HepG2 (cell line): ENCODE measurements around the gene WDR20. TPM values are rescaled to one million over a fixed set of nuclear protein-coding genes. Genes with fewer than 3 reads are reported as not detected.

ENCODE experiments used
- ATAC-seq: fragments of 200-7000 bp; cut with Tn5 transposase; 3 replicates; pipeline ENCODE4 v1.9.1; 2020; ENCODE audit warnings: mild to moderate bottlenecking, moderate library complexity
- BruUV-seq: library from RNA; stranded (reverse); fragments of 400-500 nt; replicated peaks from 2 replicates; lab custom pipeline; 2021; lab: Mats Ljungman, UMichigan
- CTCF ChIA-PET: fragments of 300-600 bp; formaldehyde crosslinking; extraction: SDS; loops from one replicate; lab custom pipeline; 2021; ENCODE audit warnings: low total read pairs, inconsistent platforms, low intra/inter-chr PET ratio; lab: Yijun Ruan, JAX
- POLR2A ChIA-PET: fragments of 350-600 bp; sonication (Branson Sonifier 250); formaldehyde crosslinking; loops from one replicate; lab custom pipeline; 2020; ENCODE audit warnings: antibody characterized with exemption, inconsistent platforms; lab: Yijun Ruan, JAX
- DNase-seq: peaks from one replicate; pipeline ENCODE4 v3.0.0-alpha.2; 2015; ENCODE audit warnings: low spot score
- FAIRE-seq: peaks from 3 replicates; lab custom pipeline; 2011; peaks lifted over from hg19 to GRCh38; lab: Jason Lieb, UNC
- H2AFZ ChIP-seq: one replicate; pipeline ENCODE4 v1.6.1; 2011; ENCODE audit warnings: low read length, inconsistent platforms
- H3K27ac ChIP-seq: fragments of 300-600 bp; 3 replicates; pipeline ENCODE4 v1.8.0; 2011; ENCODE audit warnings: mixed run types, mild to moderate bottlenecking, mixed read lengths, low read length, inconsistent platforms; ENCODE audit not compliant: insufficient read depth; ENCODE audit errors: extremely low read length
- H3K27me3 ChIP-seq, 2 experiments: fragments of 200-600 bp in 1 of 2; 2 replicates in 1 of 2; 3 replicates in 1 of 2; pipeline versions ENCODE4 v1.6.0 to v1.8.0; 2011; ENCODE audit warnings: low read length in 2 of 2, mild to moderate bottlenecking in 2 of 2, moderate library complexity in 2 of 2, inconsistent platforms in 1 of 2; ENCODE audit not compliant: insufficient read depth in 2 of 2, control insufficient read depth in 1 of 2
- H3K36me3 ChIP-seq, 2 experiments: fragments of 200-600 bp in 1 of 2; replicated peaks in 1 of 2; 2 replicates in 1 of 2; 3 replicates in 1 of 2; pipeline versions ENCODE4 v1.5.1 to v1.8.0; 2011; ENCODE audit warnings: low read length in 2 of 2, inconsistent platforms in 1 of 2; ENCODE audit not compliant: insufficient read depth in 2 of 2, control insufficient read depth in 1 of 2
- H3K4me1 ChIP-seq: 2 replicates; pipeline ENCODE4 v1.5.1; 2012; ENCODE audit warnings: low read length, inconsistent platforms; ENCODE audit not compliant: insufficient read depth
- H3K4me2 ChIP-seq: 2 replicates; pipeline ENCODE4 v1.6.0; 2011; ENCODE audit warnings: low read depth, low read length, inconsistent platforms
- H3K4me3 ChIP-seq, 3 experiments: fragments of 200-600 bp in 1 of 3; sonication (generic), shearing (Covaris generic) in 1 of 3; replicated peaks in 1 of 3; 2 replicates each; pipeline ENCODE4 v1.5.1; 2011 to 2016; ENCODE audit warnings: low read length in 3 of 3, inconsistent platforms in 2 of 3, low read depth in 2 of 3, mild to moderate bottlenecking in 2 of 3, control low read depth in 1 of 3, mixed read lengths in 1 of 3; ENCODE audit not compliant: insufficient read depth in 1 of 3
- H3K79me2 ChIP-seq: one replicate; pipeline ENCODE4 v1.6.1; 2011; ENCODE audit warnings: low read length, inconsistent platforms; ENCODE audit not compliant: insufficient read depth
- H3K9ac ChIP-seq: 2 replicates; pipeline ENCODE4 v1.6.0; 2011; ENCODE audit warnings: mild to moderate bottlenecking, low read depth, low read length, inconsistent platforms; ENCODE audit not compliant: insufficient read depth
- H3K9me3 ChIP-seq: 2 replicates; pipeline ENCODE4 v1.5.1; 2012; ENCODE audit warnings: mild to moderate bottlenecking, low read length
- H4K20me1 ChIP-seq: 2 replicates; pipeline ENCODE4 v1.6.0; 2011; ENCODE audit warnings: inconsistent platforms, mild to moderate bottlenecking, low read length, moderate library complexity; ENCODE audit not compliant: insufficient read depth
- ASH2L ChIP-seq: fragments of 300-600, 200-600 bp; sonication (generic); IDR thresholded peaks from 2 replicates; pipeline ENCODE4 v1.7.0; 2017; ENCODE audit warnings: low read depth, mild to moderate bottlenecking, moderate library complexity, mixed read lengths, low read length; ENCODE audit not compliant: insufficient read length
- JDP2 ChIP-seq: sonication (generic); formaldehyde crosslinking; IDR thresholded peaks from 2 replicates; pipeline ENCODE4 v1.8.1; 2022; ENCODE audit warnings: missing genetic modification reagents, borderline replicate concordance
- JUN ChIP-seq: sonication (generic); formaldehyde crosslinking; IDR thresholded peaks from 2 replicates; pipeline ENCODE4 v1.4.0; 2020; ENCODE audit warnings: mild to moderate bottlenecking, missing genetic modification reagents
- KAT8 ChIP-seq: IDR thresholded peaks from 2 replicates; pipeline ENCODE4 v1.6.1; 2016; ENCODE audit warnings: missing genetic modification reagents, missing compliant biosample characterization
- LCORL ChIP-seq, 2 experiments: fragments of 450-650 bp in 1 of 2; sonication (generic) in 1 of 2; formaldehyde crosslinking in 1 of 2; IDR thresholded peaks; 2 replicates each; pipeline versions ENCODE4 v1.5.0 to v1.6.1; 2017 to 2020; ENCODE audit warnings: antibody characterized with exemption in 1 of 2, missing genetic modification reagents in 1 of 2
- MTF1 ChIP-seq: sonication (generic); formaldehyde crosslinking; IDR thresholded peaks from 2 replicates; pipeline ENCODE4 v1.5.0; 2020; ENCODE audit warnings: missing genetic modification reagents
- NFE2L1 ChIP-seq: sonication (generic); formaldehyde crosslinking; IDR thresholded peaks from 2 replicates; pipeline ENCODE4 v1.4.0; 2020; ENCODE audit warnings: missing genetic modification reagents, mild to moderate bottlenecking, borderline replicate concordance
- NR3C1 ChIP-seq: sonication (generic); formaldehyde crosslinking; IDR thresholded peaks from 2 replicates; pipeline ENCODE4 v1.4.0; 2020; ENCODE audit warnings: missing genetic modification reagents
- POGZ ChIP-seq: sonication (generic); formaldehyde crosslinking; IDR thresholded peaks from 2 replicates; pipeline ENCODE4 v1.4.0; 2020; ENCODE audit warnings: mild to moderate bottlenecking, missing genetic modification reagents
- PRPF4 ChIP-seq: fragments of 200-400 bp; formaldehyde crosslinking; IDR thresholded peaks from 2 replicates; pipeline ENCODE4 v1.6.1; 2016; ENCODE audit warnings: low read length, low read depth; ENCODE audit not compliant: poor library complexity, severe bottlenecking
- RBM22 ChIP-seq: fragments of 200-400 bp; formaldehyde crosslinking; optimal IDR thresholded peaks from 2 replicates; pipeline ENCODE3; 2017; ENCODE audit warnings: mild to moderate bottlenecking, low read length, moderate library complexity
- RNF2 ChIP-seq: fragments of 450-650 bp; conservative IDR thresholded peaks from 2 replicates; pipeline ENCODE4 v1.6.1; 2016; ENCODE audit warnings: low read depth
- RXRA ChIP-seq: sonication (generic); formaldehyde crosslinking; IDR thresholded peaks from 2 replicates; pipeline ENCODE4 v1.5.1; 2020; ENCODE audit warnings: missing genetic modification reagents
- SMAD1 ChIP-seq: sonication (generic); formaldehyde crosslinking; IDR thresholded peaks from 2 replicates; pipeline ENCODE4 v1.4.0; 2020; ENCODE audit warnings: missing genetic modification reagents, low read depth, mild to moderate bottlenecking, borderline replicate concordance
- SUZ12 ChIP-seq: fragments of 150-350 bp; IDR thresholded peaks from 2 replicates; pipeline ENCODE4 v1.6.1; 2014; ENCODE audit warnings: low read depth, low read length
- ZKSCAN8 ChIP-seq: IDR thresholded peaks from 2 replicates; pipeline ENCODE4 v1.6.1; 2016; ENCODE audit warnings: borderline replicate concordance, missing genetic modification reagents, missing compliant biosample characterization
- ZNF629 ChIP-seq: sonication (generic); formaldehyde crosslinking; conservative IDR thresholded peaks from 2 replicates; pipeline ENCODE4 v1.5.0; 2020; ENCODE audit warnings: missing genetic modification reagents
- ZNF879 ChIP-seq: sonication (generic); formaldehyde crosslinking; IDR thresholded peaks from 2 replicates; pipeline ENCODE4 v1.8.1; 2023; ENCODE audit warnings: missing genetic modification reagents
- WGBS: methylation state at CpG from one replicate; pipeline ENCODE4 v1.1.6; 2017; ENCODE audit warnings: low lambda C conversion rate; 5-methylcytosine and 5-hydroxymethylcytosine counted together
- in situ Hi-C: cut with HindIII; loops from 2 replicates; pipeline ENCODE4 v1.10.0; 2017; ENCODE audit warnings: low pct_unique_long_range_greater_than_20kb; ENCODE audit not compliant: extremely low pct_ligation_motif_present
- intact Hi-C: fragments of 100-400 bp; cut with micrococcal nuclease; formaldehyde crosslinking; loops from one replicate; pipeline ENCODE4 v1.10.0; 2022; ENCODE audit not compliant: unreplicated experiment
- polyA plus RNA-seq, 8 experiments: library from polyadenylated mRNA; depleted of rRNA in 3 of 8; stranded (reverse) in 7 of 8; unstranded in 1 of 8; fragments of >200 nt; fragmentation: Illumina TruSeq in 4 of 8; extraction: Trizol in 4 of 8; gene quantifications; 2 replicates each; pipeline versions ENCODE4 v1.2.1 to v1.2.3, GENCODE V29; 2011 to 2016; ENCODE audit warnings: low read depth in 4 of 8, missing spikeins in 1 of 8, mixed read lengths in 1 of 8; ENCODE audit not compliant: insufficient read depth in 1 of 8
- total RNA-seq, 5 experiments: library from RNA; depleted of rRNA; stranded (reverse); fragments of >200 nt; fragmentation: Illumina TruSeq; extraction: Trizol; gene quantifications; 2 replicates each; pipeline ENCODE4 v1.2.3, GENCODE V29; 2016; ENCODE audit warnings: low read depth in 1 of 5
- TF ChIP-seq, protein P1 (sequence below): sonication (generic); formaldehyde crosslinking; IDR thresholded peaks from 2 replicates; pipeline ENCODE4 v1.8.0; 2022; ENCODE audit warnings: mild to moderate bottlenecking, missing genetic modification reagents; ENCODE audit not compliant: insufficient replicate concordance

The WDR20 gene
- total and polyA plus RNA-seq, 2 of the 13 experiments (the other 11 are each of a cell fraction or from before 2014, with no cell fraction given): 10.4 to 23.2 TPM

DNA sequence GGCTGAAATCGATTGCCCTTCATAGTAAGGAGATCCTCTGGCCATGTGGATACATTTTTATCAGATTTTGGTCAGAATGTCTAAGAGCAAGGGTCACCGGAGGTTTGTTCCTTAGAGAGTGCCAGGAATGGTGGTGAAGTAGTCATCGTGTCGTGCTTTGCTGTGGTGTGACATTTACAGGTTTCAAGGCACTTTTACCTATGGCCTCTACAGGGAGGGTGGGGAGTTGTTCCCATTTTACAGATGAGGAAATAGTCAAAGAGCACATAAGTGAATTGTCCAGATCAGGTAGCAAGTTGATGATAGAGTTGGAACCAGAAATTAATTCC, 57.2 kb downstream of the WDR20 start:
- TF ChIP-seq, protein P1, sequence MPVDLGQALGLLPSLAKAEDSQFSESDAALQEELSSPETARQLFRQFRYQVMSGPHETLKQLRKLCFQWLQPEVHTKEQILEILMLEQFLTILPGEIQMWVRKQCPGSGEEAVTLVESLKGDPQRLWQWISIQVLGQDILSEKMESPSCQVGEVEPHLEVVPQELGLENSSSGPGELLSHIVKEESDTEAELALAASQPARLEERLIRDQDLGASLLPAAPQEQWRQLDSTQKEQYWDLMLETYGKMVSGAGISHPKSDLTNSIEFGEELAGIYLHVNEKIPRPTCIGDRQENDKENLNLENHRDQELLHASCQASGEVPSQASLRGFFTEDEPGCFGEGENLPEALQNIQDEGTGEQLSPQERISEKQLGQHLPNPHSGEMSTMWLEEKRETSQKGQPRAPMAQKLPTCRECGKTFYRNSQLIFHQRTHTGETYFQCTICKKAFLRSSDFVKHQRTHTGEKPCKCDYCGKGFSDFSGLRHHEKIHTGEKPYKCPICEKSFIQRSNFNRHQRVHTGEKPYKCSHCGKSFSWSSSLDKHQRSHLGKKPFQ: no peak
- TF ChIP-seq ZNF629 (CRISPR knock-in tag): peak; percentile 51; the same call in 1 of the 2 replicates
- TF ChIP-seq JDP2 (CRISPR knock-in tag): no peak
- TF ChIP-seq SMAD1 (CRISPR knock-in tag): no peak
- Histone ChIP-seq H3K4me1 (peaks cover 38% of the 10 kb centered on the region), H3K4me3 (no peak overlapping the region), H3K4me2 (no peak overlapping the region), H3K79me2 (peaks cover 32% of the 10 kb centered on the region), H3K36me3 (peaks cover 9 to 57% of the 10 kb centered on the region in 2 experiments), H3K9me3 (no peaks in the 10 kb centered on the region), H2AFZ (no peak overlapping the region), H4K20me1 (no peaks in the 10 kb centered on the region), H3K9ac (no peak overlapping the region), H3K27ac (no peak overlapping the region), H3K27me3 (no peaks in the 10 kb centered on the region)
- DNase-seq (no peak), FAIRE-seq (no peak), ATAC-seq (no peak)
- no TSS peak for BruUV-seq
- CTCF ChIA-PET: no interaction called here
- POLR2A ChIA-PET: no interaction called here
- intact Hi-C loops (no loop called here), in situ Hi-C loops (no loop called here)
- WGBS: 75% methylated on average over 4 of the region's 4 CpGs

DNA sequence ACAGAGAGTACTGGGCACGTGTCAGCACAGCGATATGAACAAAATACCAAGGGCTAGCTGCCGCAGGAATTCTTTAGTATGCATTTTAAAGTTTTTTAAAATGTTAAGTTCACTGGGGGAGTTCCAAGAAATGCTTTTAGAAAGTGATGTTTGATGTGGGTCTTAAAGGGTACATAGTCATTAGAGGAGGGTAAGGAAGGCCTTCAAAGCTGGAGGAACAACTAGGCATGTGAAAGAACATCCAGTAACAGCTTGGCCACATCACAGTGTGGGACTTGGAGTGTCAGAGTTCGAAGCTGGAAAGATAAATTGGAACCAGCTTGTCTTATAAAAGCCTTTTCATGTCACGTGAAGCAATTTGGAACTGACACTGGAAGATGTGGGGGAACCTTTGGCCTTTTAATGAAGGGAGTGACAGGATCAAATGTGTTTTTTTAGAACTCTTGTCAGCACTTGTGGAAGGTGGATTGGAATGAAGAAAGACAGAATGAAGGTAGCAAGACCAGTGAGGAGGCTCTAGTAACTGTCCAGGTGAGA, 57.7 kb downstream of the WDR20 start:
- H3K9me3 ChIP-seq: no peaks in the 10 kb centered on the region
- ChIA-PET POLR2A (no interaction called here), CTCF (no interaction called here)
- peaks cover 9 to 57% of the 10 kb centered on the region in 2 experiments for H3K36me3 ChIP-seq
- H4K20me1 ChIP-seq: no peaks in the 10 kb centered on the region
- H3K9ac ChIP-seq: no peak overlapping the region
- FAIRE-seq: no peak
- no peak for ATAC-seq
- BruUV-seq: no TSS peak
- no peak overlapping the region for H3K4me2 ChIP-seq
- in situ Hi-C loops (no loop called here), intact Hi-C loops (no loop called here)
- no peaks in the 10 kb centered on the region for H3K27me3 ChIP-seq
- no peak overlapping the region for H3K27ac ChIP-seq
- H3K79me2 ChIP-seq: peaks cover 31% of the 10 kb centered on the region
- DNase-seq: no peak
- WGBS: 96% methylated on average over 5 of the region's 5 CpGs
- no peak overlapping the region for H2AFZ ChIP-seq
- no peak overlapping the region for H3K4me3 ChIP-seq
- peaks cover 33% of the 10 kb centered on the region for H3K4me1 ChIP-seq
- no peak for TF ChIP-seq RNF2
- TF ChIP-seq ZNF879: no peak
- TF ChIP-seq ASH2L: no peak
- no peak for TF ChIP-seq NR3C1 (CRISPR knock-in tag)
- TF ChIP-seq PRPF4: no peak
- no peak for TF ChIP-seq JUN (CRISPR knock-in tag)
- TF ChIP-seq SUZ12: no peak
- TF ChIP-seq KAT8 (CRISPR knock-in tag): no peak
- no peak for TF ChIP-seq ZKSCAN8 (CRISPR knock-in tag)
- no peak for TF ChIP-seq MTF1 (CRISPR knock-in tag)
- TF ChIP-seq RXRA: no peak
- TF ChIP-seq POGZ (CRISPR knock-in tag): no peak
- TF ChIP-seq NFE2L1 (CRISPR knock-in tag): no peak
- TF ChIP-seq LCORL (IDR thresholded peaks at IDR 0.05): no peak
- TF ChIP-seq LCORL (CRISPR knock-in tag; IDR thresholded peaks at IDR 0.05): no peak
- no peak for TF ChIP-seq RBM22
